EL (cell line): Measurements from ENCODE around the gene KMT5C.
A peak's percentile ranks its signal among the peaks of the same experiment; 100 is the strongest.

Experiments
- DNase-seq: peaks from one replicate; pipeline ENCODE4 v3.0.0-alpha.2; 2016

The KMT5C gene

DNA sequence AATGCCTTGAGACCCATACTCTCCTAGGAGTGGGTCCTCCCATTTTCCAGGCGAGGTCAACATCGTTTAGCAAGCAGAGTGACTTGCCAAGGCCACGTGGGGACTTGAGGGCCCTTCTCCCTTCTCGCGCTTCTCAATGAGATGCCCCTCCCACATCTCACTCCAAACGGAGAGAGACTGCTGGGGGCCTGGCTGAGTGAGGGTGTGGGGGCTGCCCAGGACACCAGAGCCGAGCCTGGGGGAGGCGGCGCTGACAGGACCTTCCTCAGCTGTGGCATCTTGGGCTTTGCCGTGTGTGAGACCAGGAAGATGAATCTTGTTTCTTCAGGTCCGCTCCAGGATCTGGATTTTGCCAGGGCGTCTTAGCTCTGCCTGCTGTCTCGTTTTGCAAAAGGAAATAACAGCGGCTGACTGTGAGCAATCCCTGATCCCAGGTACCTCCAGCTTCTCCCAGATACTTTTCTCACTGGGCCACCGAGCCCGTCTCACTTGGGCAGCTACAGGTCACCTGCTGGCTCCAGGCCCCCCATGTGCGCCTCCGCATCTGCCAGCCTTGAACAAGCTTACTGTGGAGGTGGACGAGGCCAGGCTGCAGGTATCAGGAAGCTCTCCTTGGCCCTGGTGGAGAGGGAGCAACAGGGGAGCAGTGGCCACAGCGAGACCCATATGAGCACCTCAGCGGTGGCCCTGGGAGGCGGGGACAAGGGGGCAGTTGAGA lies 8.8 kb downstream of the KMT5C start:
- no peak for DNase-seq

- DNase-seq: no peak
These were observed 11.1 kb downstream of the KMT5C start for GRCh38 chr19:55350620-55351315.

DNA sequence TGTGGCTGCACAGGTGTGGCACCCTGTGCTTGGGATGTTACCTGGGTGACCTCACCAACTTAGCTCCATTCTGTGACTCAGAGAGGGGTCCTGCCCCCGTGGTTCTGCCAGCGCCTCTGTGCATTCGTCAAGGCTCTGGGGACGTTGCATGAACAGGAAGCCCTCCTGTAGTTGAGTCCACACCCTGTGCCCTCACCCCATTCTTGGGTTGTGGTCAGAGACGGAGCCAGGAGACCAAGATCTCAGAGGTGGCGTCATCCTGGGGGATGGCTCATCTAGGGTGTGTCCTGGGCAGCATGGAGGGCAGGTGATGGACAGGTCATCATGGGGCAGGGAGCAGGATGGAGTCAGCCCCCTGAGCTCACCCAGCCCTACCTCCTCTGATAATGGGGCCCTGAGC lies 12.4 kb downstream of the KMT5C start:
- DNase-seq: no peak

DNA sequence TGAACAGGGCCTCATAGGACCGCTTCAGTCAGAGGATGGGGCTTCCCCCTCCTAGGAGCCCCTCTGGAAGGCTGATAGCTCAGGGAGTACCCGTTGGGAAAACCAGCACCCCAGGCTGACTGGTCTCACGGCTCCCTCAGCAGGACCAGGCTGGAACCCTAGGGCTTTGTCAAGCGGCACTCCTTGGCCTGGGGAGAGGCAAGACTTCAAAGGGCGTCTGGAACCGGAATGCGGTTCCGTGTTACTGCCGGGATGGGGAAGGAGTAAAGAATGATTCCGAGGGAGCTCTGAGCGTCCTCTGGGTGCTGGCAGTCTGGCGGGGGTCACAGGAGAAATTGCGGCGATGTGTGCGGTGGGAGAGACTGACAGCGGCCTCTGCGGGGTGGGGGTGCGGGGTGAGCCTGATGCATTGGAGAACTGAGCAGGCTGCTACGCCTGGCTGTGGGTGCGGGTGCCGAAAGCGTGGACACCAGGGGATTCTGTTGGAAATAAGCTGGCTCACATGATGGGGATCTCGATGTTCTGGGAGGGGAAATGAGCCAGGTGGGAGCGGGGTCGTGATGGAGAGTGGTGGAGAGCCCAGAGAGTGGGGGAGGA lies 13.0 kb downstream of the KMT5C start:
- DNase-seq: no peak

DNA sequence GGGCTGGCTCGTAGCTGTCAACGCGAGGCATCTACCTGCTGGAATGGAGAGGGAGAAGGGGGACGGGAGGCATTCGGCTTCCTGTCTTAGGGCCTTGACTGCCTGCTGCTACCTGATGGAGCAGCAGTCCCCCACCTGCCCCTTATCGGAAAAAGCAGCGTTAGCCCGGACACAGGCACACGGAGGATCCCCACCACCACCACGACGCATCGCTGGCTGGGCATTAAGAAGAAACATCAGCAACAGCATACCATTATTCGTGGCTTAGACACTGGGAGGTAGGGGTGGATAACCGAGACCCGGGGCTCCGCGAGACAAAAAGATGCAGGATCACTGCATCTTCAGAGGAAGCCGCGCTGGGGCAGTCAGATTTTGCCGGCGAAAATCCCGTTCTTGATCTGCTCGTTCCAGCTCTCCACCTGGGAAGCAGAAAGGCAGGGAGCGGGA lies 13.7 kb downstream of the KMT5C start:
- no peak for DNase-seq

DNA sequence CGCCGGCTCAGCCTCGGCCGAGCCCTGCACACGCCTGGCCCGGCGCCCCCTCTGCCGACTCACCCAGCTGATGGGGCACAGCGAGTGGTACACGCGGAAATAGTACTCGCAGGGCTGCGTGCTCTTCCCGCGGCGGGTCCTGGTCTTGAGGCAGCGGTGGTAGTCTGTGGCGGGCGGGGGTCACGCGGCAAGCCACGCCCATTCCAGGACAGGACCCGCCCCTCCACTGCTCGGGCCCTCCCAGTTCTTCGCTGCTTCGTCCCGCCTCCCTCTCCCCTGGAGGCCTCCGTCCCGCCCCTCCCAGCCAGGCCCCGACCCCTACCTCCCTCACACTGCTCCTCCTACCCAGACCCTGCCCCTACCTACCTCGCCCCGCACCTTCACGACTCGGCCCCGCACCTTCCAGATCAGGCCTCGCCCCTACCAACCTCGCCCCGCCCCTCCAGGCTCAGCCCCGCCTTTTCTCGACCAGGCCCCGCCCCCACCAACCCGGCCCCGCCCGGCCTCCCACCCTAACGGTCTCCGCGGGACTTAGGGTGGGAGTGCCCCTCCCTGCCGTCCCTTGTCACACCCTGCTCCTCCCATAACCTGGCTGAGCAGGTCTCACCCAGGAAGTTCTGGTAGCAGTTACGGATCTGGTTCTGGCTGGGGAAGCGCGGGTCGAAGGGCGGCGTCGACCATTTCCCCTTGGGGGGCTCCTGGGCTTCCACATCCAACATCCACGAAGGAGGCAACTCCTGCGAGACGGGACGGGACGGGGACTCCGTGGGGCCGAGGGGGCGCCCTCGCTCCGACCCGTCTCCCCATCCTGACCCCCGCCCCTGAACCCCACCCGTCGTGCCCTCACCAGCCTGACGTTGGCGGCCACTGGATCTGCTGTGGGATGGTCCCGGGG lies 14.4 kb downstream of the KMT5C start:
- DNase-seq: peak; percentile 54

DNA sequence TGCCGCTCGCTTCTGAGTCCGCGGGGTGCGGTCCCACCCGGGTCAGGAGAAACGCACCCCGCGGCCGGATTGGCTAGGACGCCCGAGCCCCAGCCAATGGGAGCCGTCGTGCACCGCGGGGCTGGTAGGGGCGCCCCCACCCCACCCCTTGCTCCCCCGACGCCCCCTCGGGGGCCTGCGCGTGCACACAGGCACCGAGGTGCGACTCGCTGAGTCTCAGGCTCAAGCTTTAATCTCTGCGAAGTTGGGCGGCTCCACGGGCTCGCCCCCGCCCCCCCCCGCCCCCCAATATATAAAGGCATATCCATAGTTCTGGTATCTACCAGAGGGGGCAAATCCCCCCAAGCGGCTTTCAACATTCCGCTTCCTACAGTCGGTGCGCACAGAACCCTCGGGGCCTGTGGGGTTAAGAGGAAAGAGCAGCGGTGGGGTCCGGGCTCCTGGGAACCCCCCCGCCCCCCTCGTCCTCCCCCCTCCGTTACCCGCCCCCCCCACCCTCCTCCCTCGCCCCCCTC lies 15.1 kb downstream of the KMT5C start, which contains the start of gene COX6B2:
Gene COX6B2, minus strand, starts transcription at position 22 of the 515 bp plus-strand sequence. CDS start 198 bp downstream, outside the sequence.
- DNase-seq: no peak

DNA sequence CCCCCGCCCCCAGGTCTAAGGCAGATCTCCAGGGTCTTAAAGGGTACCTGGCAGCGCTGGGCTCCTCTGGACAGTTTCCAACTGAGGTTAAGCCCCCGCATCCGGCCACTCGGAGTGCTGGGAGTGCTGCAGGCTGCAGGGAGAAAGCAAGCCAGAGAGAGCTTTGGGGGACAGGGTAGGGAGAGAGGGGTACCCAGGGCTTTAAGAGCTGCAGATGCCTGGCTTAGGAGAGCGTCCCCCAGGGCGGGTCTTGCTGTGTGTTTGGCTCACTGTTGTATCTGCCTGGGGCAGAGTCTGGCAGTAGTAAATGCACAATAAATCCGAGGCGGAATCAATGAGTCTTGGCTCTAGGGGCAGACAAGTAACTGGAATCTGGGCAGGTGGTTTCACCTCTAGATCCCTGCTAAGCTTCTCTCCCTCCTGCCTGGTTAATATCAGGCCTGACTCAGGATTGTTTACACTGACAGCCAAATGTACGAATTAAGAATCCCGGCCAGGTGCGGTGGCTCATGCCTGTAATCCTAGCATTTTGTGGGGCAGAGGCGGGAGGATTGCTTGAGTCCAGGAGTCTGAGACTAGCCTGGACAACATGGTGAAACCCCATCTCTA lies 15.6 kb downstream of the KMT5C start:
- no peak for DNase-seq

GRCh38 chr19:55358493-55358892 lies 18.8 kb downstream of the KMT5C start:
- no peak for DNase-seq

GRCh38 chr19:55358943-55359908 lies 19.6 kb downstream of the KMT5C start:
- DNase-seq: no peak

DNA sequence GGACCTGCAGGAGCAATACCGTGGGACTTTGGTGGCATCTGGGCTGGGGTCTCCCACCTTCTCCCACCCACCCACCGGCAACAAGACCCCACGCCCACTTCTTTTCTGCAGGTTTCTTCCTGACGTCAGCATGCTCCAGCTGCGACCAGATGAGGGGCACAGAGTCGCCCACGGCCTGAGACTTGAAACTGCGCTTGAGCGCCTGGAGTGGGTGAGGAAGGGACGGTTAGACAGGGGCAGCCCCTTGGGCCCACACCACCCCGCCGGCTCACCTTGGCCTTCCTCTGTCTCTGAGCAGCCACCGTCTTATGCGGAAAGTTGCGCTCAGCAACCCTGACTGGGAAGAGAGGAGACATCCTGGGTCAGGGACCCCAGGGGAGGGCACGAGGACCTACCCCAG lies 21.2 kb downstream of the KMT5C start:
- DNase-seq: no peak

GRCh38 chr19:55362174-55362989 lies 22.7 kb downstream of the KMT5C start:
- DNase-seq: no peak

GRCh38 chr19:55362990-55363716 lies 23.5 kb downstream of the KMT5C start, which contains the start of gene GARIN5B:
TSS of gene GARIN5B (minus strand) at chr19:55363260. CDS start at chr19:55363066, 194 bp downstream.
- no peak for DNase-seq

GRCh38 chr19:55365245-55365644 lies 25.6 kb downstream of the KMT5C start:
- no peak for DNase-seq

DNA sequence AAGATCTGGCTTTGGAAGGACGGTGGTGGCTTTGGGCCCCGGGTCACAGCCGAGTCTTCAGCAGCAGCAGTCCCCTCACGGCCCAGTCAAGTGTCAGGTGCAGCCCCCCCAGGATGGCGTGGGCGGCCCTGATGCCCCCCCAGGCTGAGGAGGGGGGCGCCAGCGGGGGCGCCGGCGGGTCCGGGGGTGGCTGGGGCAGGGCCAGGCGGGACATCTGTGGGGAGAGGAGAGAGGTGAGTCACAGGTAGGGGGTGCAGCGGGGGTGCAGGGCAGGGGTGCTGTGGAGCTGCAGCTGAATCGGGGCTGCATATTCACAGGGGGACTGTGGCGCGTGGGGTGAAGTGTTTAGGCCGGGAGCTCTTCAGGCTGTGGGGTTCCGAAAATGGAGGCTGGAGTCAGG lies 26.3 kb downstream of the KMT5C start:
- no peak for DNase-seq

DNA sequence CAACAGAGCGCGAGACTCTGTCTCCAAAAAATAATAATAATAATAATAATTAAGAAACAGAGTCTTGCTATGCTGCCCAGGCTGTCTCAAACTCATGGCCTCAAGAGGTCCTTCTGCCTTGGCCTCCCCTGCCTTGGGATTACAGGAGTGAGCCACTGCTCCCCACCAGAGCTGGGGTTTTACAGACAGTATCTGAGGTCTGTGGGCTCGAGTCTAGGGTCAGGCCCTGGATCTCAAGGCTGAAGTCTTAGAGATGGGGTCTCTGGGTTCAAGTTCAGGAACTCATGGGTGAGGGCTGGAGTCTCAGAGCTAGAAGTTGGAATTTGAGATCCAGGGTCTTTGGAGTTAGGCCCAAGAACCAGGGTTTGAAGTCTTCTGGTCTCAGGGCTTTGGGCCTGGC lies 27.1 kb downstream of the KMT5C start:
- no peak for DNase-seq

GRCh38 chr19:55368106-55368505 lies 28.4 kb downstream of the KMT5C start:
- DNase-seq: no peak

DNA sequence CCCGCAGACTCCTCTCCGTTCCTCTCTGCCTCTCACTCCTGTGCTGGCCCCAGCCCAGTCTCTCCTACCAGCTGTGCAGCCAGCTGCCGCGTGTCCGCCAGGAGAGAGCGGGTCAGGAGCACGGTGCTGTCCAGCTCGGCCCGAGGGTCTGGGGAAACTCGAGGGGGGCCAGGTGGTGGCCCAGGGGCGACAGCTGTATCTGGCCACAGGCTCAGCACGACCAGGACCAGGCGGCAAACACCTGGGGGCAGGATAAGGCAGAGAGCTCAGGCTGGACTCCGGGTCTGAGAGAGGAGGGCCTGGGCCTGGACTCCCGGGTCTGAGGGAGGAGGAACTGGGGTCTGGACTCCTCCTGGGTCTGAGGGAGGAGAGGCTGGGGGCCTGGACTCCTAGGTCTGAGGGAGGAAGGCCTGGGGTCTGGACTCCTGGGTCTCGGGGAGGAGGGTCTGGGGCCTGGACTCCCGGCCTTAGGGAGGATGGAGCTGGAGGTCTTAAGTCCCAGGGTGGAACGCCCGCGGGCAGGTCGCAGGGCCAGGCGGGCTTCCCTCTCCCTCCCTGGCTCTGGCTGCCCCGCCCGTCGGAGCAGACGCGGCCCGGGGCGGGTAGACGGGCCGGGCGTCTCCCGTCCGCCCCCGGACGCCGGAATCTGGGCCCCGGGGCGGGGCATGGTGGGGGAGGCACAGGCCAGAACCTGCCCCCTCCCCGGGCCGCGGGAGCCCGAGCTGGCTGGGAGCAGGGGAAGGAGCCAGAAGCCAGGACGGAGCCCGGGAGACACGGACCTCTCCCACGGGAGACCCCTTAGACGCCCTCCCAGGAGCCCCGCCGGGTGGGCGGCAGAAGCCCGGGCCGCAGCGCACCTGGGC lies 29.3 kb downstream of the KMT5C start:
- DNase-seq: peak; percentile 78
